ENCODE measurements around the gene BTG4.

BTG4 gene

DNA sequence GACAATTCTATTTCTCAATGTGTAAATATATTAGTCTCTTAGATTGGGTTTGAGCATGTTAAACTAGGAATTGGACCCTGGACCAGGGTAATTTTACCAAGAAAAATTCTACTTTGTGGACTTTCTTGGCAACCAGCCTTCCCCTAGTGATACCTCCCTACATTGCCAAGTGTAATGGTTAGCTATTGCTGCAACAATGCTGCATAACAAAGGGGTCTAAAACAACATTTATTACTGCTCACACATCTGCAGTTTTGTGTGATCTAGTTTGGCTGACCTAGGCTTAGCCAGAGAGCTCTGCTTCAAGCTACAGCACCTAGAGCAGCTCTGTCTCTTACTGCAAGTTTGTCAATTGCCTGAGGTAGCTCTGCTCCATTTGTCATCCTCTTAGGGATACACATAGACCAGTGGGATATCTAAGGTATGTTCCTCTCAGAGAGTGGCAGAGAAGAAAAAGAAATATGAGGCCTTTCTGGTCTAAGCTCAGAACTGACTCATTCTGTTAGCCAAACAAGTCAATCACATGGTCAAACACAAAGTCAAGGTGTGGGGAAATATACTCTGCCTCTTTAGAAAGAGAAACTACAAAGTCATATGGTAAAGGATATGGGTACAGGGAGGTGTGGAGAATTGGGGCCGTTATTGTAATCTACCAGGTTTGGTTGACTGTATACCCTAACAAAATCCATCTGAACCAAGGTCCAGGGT lies 26.4 kb upstream of the BTG4 start:
- in situ Hi-C loops (cut with MboI; ENCODE audit: low sequenced_read_pairs): no loop called here

DNA sequence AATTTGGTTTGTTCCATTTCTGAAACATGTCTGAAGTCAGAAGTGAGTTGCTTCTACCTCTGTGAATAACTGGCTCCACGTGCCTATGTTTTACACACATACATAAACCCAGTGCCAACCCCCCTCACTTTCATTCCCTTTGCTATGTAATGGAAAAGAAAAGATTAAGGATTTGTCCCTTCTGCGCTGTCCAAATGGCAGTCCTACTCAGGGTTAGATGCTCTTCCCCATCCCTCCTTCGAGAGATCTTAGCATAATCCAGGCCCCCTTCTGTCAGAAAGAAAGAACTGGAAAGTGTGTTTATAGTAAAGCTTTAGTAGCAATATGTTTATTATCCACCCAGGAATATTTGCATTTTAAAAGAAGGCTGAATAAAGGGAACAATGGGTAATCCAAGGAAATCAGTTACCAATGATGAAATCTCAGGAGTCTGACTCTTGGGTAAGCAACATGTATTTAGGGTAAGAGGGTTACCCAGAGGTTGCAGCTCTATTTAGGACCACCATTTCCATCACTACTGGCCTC lies 25.2 kb upstream of the BTG4 start:
- in situ Hi-C loops (cut with MboI; ENCODE audit: low sequenced_read_pairs): no loop called here

DNA sequence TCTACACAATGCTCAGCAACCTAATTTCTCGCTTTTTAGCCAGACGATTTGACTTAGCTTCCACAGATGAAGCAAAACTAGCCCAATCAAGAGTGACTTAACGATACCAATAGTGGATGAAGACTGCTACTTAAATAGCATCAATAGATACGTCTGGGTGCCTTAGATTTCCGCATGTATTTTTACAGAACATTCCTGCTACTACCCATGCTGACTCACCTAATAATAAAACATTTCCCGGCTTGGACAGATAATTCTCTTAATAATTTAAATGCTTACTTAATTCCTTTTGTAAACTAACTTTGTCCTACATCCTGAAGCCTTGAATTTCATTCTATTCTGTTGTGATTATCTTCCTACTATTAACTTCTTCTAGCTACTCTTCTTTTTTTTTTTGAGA lies 23.1 kb upstream of the BTG4 start:
- in situ Hi-C loops (cut with MboI; ENCODE audit: low sequenced_read_pairs): no loop called here

DNA sequence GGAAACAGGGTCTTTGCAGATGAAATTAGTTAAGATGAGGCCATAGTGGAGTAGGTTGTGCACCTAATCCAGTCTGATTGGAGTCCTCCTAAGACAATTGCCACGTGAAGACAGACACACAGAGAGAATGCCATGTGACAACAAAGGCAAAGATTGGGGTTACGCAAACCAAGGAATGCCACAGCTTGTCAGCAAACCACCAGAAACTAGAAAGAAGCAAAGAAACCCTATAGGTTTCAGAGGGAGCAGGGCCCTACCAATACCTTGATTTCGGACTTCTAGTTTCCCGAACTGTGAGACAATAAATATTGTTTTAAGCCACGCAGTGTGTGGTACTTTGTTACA lies 20.2 kb upstream of the BTG4 start:
- in situ Hi-C loops (cut with MboI; ENCODE audit: low sequenced_read_pairs): no loop called here

DNA sequence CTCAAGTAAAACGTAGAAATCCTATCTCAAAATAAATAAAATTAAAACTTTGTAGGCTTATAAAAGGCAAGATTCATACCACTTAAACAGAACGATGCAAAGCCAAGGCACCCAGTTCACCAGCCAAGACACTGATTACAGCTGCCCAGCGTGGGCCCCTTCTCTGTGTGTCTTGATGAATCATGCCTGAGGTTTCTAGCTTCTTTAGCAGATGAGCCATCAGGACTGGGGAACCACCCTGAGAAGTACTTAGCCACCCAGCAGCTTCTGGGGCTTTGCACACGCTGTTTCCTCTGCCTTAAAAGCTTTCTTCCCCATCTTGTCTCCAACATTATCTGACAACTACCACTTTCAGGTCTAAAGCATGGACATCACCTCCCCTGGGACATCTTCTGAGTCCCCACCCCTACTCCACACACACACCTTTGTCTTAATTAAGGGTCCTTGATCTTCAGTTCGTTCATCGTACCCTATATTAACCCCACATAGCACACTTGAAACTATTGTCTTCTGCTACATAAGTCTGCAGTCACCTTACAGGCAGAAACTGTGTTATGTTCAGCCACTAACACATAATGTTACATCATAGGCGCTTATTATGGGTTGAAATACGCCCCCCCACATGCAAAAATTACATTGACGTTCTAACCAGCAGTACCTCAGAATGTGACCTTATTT lies 19.6 kb upstream of the BTG4 start:
- in situ Hi-C loops (cut with MboI; ENCODE audit: low sequenced_read_pairs): no loop called here

DNA sequence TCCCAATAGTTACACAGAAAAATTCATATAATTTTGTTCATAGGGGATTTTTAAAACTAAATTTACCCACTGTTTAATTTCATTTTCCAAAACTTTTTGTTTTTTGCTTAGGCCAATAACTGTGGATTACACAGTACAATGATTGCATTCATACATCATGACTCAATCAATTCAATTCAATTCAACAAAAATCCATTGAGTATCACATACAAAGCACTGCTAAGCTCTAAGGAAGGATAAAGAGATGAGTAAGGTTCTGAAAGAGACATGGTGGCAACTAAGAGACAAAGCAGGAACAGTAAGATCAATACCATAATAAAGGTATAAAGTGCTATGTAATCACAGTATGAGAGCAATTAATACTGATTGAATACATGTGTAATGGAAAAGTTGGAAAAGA lies 18.9 kb upstream of the BTG4 start:
- in situ Hi-C loops (cut with MboI; ENCODE audit: low sequenced_read_pairs): no loop called here

DNA sequence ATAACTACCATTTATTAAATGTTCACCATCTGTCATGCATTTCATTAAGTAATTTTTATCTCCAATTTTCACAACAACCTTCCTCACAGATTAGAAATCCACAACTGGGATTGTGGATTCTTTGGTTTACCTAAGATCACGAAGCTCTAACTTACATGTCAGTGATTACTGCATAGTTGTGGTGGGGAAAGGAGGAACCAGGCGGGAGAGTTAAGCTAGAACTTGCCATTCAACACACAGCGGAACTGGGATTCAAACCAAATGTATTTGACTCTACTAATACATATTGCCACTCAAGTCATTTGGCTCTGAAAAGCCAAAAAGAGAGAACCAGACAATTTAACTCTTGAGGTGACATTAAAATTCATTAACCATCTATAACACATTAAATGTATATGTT lies 17.9 kb upstream of the BTG4 start:
- in situ Hi-C loops (cut with MboI; ENCODE audit: low sequenced_read_pairs): no loop called here

DNA sequence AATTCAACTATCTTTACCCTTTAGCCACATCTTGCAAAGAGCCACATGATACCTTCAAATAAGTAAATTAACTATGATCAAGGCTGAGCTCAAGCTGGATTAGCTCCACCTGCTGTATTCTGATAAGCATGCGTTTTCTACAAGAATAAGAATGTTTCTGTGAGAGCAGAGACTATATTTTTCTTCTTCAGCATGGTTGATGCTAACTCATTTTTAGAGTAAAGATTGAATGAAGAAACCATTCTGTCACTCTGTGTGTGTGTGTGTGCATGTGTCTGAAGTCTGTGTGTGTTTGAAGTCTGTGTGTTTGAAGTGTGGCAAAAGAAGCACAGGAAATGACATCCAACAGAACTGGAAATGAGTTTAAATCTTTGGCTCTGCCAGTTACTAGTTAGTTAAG lies 16.4 kb upstream of the BTG4 start:
- in situ Hi-C loops (cut with MboI; ENCODE audit: low sequenced_read_pairs): no loop called here

DNA sequence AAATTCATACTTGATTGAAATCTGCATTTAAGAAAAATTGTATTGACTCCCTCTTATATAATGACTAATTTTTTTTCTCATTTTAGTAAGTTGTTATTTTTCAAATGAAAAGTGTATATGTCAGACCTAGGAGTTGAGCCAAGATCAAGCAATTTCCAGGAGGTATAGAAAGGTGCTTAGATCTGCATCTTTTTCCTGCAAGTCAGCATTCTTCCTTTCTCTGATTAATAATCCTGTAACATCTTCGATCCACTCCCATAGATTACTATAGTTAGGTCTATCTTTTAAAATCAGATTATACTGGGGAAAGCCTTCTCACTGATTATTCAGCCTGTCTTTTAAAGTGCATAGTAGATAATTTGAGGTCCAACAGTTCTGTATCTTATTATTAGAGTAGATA lies 15.1 kb upstream of the BTG4 start:
- in situ Hi-C loops (cut with MboI; ENCODE audit: low sequenced_read_pairs): no loop called here

DNA sequence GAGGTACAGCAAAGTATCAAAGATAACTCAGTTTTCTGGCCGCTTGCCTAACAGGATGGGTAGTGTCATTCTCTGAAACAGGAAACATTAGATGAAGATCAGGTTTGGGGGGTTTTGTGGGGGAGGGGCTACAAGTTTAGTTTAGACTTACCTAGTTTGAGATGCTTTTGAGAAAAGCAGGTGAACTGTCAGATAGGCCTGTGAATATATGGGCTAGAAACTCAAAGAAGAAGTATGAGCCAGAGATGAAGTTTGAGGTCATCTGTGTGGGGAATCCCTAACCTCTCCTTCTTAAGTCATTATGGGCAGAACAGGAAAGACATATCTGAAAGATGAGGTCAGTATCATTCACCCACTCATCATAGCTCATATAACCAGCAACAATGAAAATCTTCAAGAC lies 14.3 kb upstream of the BTG4 start:
- in situ Hi-C loops (cut with MboI; ENCODE audit: low sequenced_read_pairs): no loop called here

DNA sequence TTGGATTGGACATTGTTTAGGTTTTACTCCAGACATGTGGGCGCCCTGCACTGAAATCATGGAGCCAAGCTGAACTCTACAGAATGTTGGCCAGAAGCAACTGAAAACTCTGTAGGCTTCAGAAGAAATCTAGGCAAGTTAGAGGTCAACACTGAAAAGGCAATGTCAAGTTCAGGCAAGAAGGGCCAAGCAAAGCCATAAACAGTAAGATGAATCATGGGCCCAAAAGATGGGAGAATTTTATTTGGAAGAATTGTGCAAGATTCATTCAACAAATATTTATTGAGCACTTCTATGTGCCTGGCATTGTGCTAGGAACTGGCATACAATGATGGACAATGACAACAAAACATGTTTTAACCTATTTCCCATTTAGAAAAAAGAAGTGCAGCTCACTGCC lies 13.3 kb upstream of the BTG4 start:
- in situ Hi-C loops (cut with MboI; ENCODE audit: low sequenced_read_pairs): no loop called here

DNA sequence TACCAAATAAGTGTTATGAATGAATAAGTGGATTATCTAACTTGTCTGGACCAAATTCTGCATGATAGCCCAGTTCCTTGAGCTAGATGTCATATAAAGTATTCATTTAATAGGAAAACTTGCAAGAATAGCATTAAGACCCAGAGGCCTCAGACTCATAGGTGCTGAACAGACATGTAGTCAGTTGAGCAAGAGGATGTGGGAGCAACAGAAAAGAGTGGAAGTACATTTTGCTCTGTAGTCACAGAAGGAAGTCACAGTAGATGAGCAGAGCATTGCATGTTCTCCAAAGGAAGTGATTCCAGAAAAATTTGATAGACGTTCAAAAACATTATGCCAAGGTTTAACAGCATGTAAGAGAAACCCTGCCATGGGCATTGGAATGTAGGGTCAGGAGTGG lies 11.9 kb upstream of the BTG4 start:
- in situ Hi-C loops (cut with MboI; ENCODE audit: low sequenced_read_pairs): no loop called here

DNA sequence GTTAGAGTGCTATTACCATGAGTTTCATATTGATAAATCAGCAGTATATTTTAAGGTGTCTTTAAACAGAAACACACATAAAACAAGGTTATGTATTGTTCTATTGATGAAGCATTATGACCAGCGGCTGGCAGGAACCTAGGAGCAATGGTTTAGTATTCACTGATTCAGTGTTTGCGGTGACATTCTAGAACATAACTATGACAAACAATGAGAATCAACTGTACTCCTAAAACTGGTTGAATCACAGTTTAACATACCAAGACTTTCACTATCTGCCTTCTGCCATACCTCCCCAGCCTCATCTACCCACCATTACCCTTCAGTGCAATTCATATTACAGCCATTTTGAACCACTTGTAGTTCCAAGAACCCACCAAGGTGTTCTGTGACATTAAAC lies 11.2 kb upstream of the BTG4 start:
- in situ Hi-C loops (cut with MboI; ENCODE audit: low sequenced_read_pairs): no loop called here

DNA sequence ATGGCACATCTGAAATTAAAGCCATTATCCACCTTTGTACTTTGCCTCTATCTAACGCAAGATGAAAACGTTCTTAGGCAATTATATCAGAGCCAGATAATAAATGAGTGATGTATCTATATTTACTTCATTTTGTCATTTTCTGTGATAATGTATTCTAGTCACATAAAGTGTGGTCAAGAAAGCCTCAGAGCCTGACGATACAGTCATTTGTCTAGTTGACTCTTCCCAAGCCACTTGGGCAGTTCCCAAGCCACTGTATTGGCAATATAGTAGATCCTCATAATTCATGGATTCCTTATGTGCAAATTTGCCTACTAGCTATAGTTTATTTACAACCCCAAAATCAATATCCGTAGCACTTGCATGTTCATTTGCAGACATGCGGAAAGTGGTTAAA lies 10.2 kb upstream of the BTG4 start:
- in situ Hi-C loops (cut with MboI; ENCODE audit: low sequenced_read_pairs): no loop called here

DNA sequence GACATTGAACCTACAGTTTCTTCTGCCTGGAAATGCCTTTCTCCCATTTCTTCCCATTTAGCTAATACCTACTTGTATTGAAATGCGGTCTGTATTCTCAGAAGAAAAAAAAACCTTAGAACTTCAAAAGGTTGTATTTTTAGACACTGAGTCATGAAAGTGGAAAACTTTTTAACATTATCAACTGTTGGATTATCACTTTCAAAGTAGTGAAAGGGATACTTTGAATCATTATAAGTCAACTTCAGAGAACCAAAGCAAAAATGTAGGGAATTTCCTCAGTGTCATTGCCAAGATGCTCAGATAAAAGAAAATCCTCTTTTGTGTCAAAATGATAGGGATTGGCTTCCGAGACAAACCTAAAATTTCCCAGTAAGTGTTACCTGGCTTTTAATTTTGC lies 8.9 kb upstream of the BTG4 start:
- in situ Hi-C loops (cut with MboI; ENCODE audit: low sequenced_read_pairs): no loop called here

DNA sequence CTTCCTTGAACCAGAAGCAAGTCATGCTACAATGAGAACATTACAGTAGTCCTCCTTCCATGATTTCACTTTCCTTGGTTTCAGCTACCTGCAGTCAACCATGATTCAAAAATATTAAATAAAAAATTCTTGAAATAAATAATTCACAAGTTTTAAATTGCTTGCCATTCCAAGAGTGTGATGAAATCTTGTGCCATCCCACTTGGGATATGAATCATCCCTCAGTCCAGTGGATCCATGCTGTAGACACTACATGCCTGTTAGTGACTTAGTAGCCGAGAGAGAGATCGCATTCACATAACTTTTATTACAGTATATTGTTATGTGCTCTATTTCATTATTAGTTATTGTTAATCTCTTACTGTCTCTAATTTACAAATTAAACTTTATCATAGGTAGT lies 8.4 kb upstream of the BTG4 start:
- in situ Hi-C loops (cut with MboI; ENCODE audit: low sequenced_read_pairs): no loop called here

DNA sequence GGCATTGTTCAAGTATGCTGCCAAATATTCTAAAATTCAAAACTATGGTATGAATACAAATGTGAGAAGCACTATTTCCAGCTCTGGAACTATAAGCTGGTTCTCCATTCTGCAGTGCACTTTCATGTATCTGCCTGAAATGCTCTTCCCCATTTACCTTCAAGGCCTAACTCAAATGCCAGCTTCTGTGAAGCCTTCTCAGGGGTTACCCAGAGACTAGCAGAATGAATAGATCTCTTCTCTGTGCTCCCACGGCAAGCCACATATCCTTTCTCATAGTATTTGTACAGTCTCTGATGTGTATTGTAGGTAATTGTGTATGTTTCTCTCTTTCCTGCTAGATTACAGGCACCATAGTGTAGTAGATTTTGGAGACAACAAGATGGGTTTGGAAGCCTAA lies 6.5 kb upstream of the BTG4 start:
- in situ Hi-C loops (cut with MboI; ENCODE audit: low sequenced_read_pairs): no loop called here

DNA sequence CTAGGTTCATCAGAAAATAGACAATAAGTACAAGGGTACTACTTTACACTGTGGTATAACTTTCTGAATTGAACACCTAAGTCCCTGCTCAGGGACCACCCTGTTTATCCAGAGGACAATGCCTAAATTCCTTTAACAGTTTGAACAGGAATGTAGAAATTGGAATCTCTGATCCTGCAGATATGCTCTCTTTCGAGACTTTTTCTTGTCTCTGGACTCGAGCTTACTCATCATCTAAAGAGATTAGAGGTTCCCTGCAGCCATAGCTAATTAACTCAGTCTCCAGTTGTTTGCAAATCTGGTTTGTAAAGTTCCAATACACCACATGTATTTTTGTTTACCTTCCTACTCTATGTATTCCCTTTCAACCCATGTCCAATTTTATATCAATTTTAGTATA lies 3.4 kb upstream of the BTG4 start:
- in situ Hi-C loops (cut with MboI; ENCODE audit: low sequenced_read_pairs): no loop called here

DNA sequence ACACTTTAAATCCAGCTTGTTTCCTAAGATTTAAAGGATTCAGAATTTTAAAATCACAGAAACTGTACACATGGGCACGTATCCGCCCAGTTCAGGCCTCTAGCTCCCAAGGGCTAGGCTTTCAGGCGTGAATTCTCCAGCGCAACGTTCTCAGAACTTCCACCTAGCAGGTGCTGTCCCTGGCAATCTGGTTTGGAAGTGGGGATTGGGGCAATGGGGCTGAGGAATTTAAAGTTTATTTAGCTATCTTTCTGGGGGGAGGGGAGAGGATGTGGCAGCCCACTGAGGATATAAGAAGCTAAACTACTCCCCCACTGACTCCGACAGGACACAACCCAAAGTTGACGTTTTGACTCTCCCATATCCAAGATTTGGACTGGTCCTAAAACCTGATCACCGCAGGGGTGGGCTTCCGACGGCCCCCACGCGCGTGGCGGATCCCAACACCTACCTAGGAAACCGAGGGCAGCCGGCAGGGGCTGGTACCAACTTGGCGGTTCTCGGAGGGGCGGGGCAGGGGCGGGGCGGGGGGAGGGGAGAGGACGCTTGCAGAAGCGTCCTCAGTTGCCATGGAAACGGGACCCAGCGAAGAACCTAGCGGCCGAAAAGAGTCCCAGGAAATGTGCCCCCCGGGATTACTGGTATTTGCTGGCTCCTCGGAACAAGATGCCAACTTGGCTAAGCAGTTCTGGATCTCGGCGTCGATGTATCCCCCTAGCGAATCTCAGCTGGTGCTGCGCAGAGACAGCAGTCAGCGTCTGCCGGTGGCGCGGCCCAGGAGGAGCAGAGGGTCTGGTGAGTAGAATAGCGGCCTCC lies 2.2 kb upstream of the BTG4 start, which contains the start of gene HOATZ:
Gene HOATZ, plus strand, starts transcription at position 563 of the 816 bp plus-strand sequence. Its CDS starts 7 bp downstream, at position 570.
- in situ Hi-C loops (cut with MboI; ENCODE audit: low sequenced_read_pairs): no loop called here

DNA sequence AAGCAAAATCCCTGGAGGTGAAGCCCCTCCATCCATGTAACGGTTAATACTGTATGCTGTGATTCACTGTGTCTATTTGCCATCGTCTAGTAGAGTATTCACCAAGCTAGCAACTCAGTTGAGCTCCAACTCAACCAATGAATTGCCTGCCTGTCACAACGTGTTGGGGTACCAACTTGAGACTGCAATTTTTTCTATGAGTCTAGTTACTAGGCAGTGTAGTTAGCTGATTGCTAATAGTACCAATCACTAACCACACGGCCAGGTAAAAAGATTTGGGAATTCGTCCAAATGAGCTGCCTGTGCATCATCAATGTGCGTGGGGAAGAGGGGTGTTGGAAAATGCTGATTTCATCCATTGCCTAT lies 1.0 kb upstream of the BTG4 start:
- in situ Hi-C loops (cut with MboI; ENCODE audit: low sequenced_read_pairs): no loop called here

DNA sequence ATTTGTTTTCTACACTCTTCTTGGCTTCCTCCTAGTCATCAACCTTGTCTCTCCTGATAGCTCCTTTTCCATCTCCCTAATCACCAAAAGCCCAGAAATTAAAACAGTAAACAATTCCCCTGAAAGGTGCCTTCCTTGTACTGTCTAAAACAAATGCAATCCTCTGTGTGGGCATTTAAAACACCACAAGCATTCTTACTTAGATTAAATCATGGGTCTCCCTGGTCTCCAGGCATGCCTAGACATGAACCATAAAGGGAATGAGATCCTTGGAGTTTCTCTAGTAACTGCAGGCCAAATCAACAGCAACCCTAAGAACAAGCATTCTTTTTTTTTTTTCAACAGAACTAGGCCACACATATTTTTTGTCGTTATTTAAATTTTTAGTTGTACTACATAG lies 1.9 kb downstream of the BTG4 start:
- in situ Hi-C loops (cut with MboI; ENCODE audit: low sequenced_read_pairs): no loop called here

DNA sequence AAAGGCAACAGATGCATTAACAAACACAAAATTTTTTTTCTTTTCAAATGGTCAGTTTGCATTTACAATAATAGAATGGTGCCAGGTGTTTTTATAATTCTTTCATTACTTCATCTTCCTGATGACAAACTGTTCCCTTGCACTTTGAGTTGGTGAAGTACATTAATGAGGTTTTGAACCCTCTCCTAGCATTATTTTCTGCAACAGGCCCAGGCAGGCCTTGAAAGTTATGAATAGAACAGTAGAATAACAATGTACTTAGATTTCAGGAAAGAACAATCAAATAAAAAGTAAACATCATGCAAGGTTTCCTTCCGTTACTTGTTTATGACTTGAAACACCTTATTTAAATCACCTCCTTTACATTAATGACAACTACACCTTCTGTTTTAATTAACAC lies 9.6 kb downstream of the BTG4 start:
- in situ Hi-C loops (cut with MboI; ENCODE audit: low sequenced_read_pairs): no loop called here
